ENCODE data around the gene ZEB1. TPM values are rescaled to one million over a fixed set of nuclear protein-coding genes. Genes with fewer than 3 reads are reported as not detected.

ZEB1 gene
- total RNA-seq, 1 donor from 2014 or later: 38.7 TPM

- no peak for TF ChIP-seq CTCF (conservative IDR thresholded peaks at IDR 0.05)
- no peak for DNase-seq (ENCODE audit: low read depth, low spot score)
- H3K9me3 Mint-ChIP-seq: peaks cover 3% of the 10 kb centered on the region
- H3K27ac Mint-ChIP-seq (ENCODE audit: unreplicated experiment): no peak overlapping the region
- H3K4me1 Mint-ChIP-seq: no peaks in the 10 kb centered on the region
- no peaks in the 10 kb centered on the region for H3K27me3 Mint-ChIP-seq (ENCODE audit: low read depth)
- H3K4me3 Mint-ChIP-seq: no peak overlapping the region
- no peaks in the 10 kb centered on the region for H3K36me3 Mint-ChIP-seq (ENCODE audit: low read depth)
Measured at GRCh38 chr10:31304291-31304970, 14.6 kb upstream of the ZEB1 start.

- no peak for DNase-seq (ENCODE audit: low read depth, low spot score)
- no peaks in the 10 kb centered on the region for H3K36me3 Mint-ChIP-seq (ENCODE audit: low read depth)
- peaks cover 25% of the 10 kb centered on the region for H3K4me1 Mint-ChIP-seq
- no peaks in the 10 kb centered on the region for H3K9me3 Mint-ChIP-seq
- no peak overlapping the region for H3K4me3 Mint-ChIP-seq
- no peak overlapping the region for H3K27ac Mint-ChIP-seq (ENCODE audit: unreplicated experiment)
- peaks cover 7% of the 10 kb centered on the region for H3K27me3 Mint-ChIP-seq (ENCODE audit: low read depth)
- TF ChIP-seq CTCF (conservative IDR thresholded peaks at IDR 0.05): no peak
Measured at GRCh38 chr10:31313396-31313795, 5.6 kb upstream of the ZEB1 start.

- no peak for TF ChIP-seq CTCF (conservative IDR thresholded peaks at IDR 0.05)
- peak overlapping the region; percentile 21 for H3K4me3 Mint-ChIP-seq
- no peak for DNase-seq (ENCODE audit: low read depth, low spot score)
- H3K36me3 Mint-ChIP-seq (ENCODE audit: low read depth): no peaks in the 10 kb centered on the region
- no peak overlapping the region for H3K27ac Mint-ChIP-seq (ENCODE audit: unreplicated experiment)
- peaks cover 25% of the 10 kb centered on the region for H3K4me1 Mint-ChIP-seq
- peaks cover 7% of the 10 kb centered on the region for H3K27me3 Mint-ChIP-seq (ENCODE audit: low read depth)
- no peaks in the 10 kb centered on the region for H3K9me3 Mint-ChIP-seq
Measured at GRCh38 chr10:31314256-31315150, 4.5 kb upstream of the ZEB1 start.

- Mint-ChIP-seq H3K27ac (ENCODE audit: unreplicated experiment) (no peak overlapping the region), H3K4me1 (peaks cover 27% of the 10 kb centered on the region), H3K4me3 (peak overlapping the region; percentile 16), H3K27me3 (ENCODE audit: low read depth) (peaks cover 7% of the 10 kb centered on the region), H3K9me3 (no peaks in the 10 kb centered on the region), H3K36me3 (ENCODE audit: low read depth) (no peaks in the 10 kb centered on the region)
- TF ChIP-seq CTCF (conservative IDR thresholded peaks at IDR 0.05): no peak
- no peak for DNase-seq (ENCODE audit: low read depth, low spot score)
Measured at GRCh38 chr10:31315453-31315852, 3.6 kb upstream of the ZEB1 start.

- no peak overlapping the region for H3K27ac Mint-ChIP-seq (ENCODE audit: unreplicated experiment)
- peak overlapping the region; percentile 98 for H3K4me3 Mint-ChIP-seq
- DNase-seq (ENCODE audit: low read depth, low spot score): no peak
- H3K4me1 Mint-ChIP-seq: peaks cover 44% of the 10 kb centered on the region
- TF ChIP-seq CTCF (conservative IDR thresholded peaks at IDR 0.05): no peak
- peaks cover 20% of the 10 kb centered on the region for H3K27me3 Mint-ChIP-seq (ENCODE audit: low read depth)
- no peaks in the 10 kb centered on the region for H3K36me3 Mint-ChIP-seq (ENCODE audit: low read depth)
- no peaks in the 10 kb centered on the region for H3K9me3 Mint-ChIP-seq
Measured at GRCh38 chr10:31317171-31317570, 1.8 kb upstream of the ZEB1 start.

All from neural crest cell (in vitro differentiated cells).